Epidermal melanocyte (primary cell): ENCODE data around the gene PWP2.
"Not testable (repeated sequence)": the region's sequence is repeated elsewhere in the genome, so short reads cannot be mapped to it uniquely, and the experiment has no call there.

Experiments used
- DNase-seq: peaks from one replicate; pipeline ENCODE4 v3.0.0; 2011; ENCODE audit warnings: low spot score; ENCODE audit not compliant: insufficient read length

The PWP2 gene

DNA sequence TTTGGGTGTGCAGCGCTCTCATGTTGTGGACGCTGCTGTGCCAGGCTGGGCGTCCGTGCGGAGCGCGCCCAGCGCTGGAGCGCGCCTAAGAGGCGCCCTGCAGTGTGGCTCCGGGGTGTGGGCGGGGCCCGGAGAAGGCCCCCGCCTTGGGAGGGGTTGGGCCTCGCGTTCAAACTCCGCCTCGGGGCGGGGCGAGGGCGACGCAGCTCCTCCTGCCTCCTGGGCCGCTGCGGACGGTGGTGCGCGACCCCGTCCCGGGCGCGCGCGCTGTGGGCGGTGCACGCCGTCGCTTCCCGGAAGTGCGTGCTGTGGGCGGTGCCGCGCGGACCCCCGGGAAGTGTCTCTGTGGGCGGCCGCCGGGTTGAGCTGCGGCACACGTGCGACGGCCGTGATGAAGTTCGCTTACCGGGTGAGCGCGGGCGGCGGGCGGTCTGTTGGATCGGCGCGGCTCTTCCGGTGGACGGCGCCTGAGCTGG, at the start of gene PWP2:
Gene PWP2, plus strand, starts transcription at position 374 of the 476 bp plus-strand sequence. Its CDS starts 18 bp downstream, at position 392.
- not testable (repeated sequence) for DNase-seq

DNA sequence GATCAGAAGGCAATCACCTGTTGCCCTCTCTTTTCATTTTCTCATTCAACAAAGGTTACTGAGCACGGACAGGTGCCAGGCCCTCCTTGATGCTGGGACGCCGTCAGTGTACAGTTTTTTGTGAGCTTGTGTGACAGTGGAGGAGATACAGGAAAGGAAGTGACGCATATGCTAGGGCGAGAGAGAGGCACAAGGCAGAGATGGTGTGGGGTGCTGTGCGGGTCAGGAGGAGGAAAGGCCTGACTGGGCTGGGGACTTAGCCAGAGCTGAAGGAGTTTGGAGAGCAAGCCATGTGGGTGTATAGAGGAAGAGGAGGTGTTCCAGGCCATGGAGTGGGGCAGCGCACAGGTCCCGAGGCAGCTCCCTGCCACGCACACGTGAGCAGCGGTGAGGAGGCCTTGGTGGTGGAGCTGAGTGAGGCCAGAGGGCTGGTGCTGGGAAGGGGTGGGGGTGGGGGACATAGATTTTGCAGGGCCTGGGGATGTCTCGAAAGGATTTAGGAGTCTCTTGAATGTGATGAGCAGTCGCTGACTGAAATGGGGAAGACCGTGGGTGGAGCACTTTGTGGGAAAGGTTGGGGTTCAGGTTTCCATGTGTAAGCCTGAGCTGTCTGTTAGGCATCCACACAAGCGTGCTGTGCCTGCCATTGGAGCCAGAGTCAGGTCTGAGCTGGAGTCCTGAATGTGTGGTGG, 49.1 kb upstream of the PWP2 start:
- DNase-seq: no peak

DNA sequence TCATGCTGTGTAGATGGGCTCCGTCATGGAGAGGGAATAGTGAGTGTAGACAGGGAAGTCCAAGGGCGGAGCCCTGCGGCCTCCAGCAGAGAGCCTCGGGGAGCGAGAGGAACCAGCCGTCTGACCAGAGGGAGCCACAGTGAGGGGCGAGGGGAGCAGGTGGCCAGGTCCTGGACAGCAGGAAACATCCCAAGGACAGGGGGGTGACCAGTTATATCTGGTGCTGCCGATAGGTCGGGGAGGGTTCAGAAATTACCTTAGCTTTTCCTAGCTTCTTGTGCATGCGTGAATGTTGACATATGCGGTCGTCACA, 48.6 kb upstream of the PWP2 start:
- no peak for DNase-seq

DNA sequence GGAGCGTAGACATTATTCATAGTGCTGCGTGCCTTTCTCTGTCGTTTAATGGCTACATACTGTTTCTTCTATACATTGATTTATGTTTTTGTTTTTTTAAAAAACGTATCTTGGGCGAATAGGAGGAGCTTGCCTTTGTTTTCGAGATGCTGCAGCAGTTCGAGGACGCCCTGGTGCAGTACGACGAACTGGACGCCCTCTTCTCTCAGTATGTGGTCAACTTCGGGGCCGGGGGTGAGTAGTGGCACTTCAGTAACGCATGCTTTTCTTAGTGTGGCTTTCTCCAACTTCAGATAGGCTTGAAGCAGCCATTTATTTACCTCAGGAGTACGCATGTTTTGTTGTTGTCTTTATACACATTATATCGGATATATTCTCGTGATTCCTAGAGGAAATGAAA, 48.2 kb upstream of the PWP2 start:
- no peak for DNase-seq

- no peak for DNase-seq
These were observed 47.5 kb upstream of the PWP2 start for GRCh38 chr21:44059710-44060109.

GRCh38 chr21:44062380-44062779, 44.8 kb upstream of the PWP2 start:
- DNase-seq: no peak

- no peak for DNase-seq
These were observed 43.9 kb upstream of the PWP2 start for GRCh38 chr21:44063151-44063912.

DNA sequence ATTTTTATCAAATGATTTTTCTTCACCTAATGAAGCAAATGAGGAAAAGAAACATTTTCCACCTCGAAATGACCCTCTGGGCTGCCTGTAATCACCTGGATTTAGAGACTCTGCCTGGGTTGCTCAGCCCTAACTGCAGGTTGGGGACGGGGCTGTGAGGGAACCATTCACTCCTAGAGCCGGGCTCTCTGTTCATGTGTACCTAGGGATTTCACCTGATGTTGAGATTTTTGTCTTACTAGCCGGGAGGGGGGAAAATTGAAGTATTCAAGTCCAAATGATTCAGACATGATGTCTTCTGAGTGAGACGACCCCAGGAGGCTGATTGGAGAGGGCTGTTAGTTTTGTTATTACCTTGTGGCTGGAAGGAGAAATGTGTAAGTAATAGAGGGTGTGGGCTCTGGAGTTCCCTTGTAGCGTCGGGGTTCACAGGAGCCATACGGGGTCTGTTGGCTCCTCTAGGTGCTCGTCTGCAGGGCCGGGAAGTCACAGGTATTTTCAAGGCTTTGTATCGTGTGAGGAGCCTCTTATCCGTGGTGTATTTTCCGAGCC, 42.3 kb upstream of the PWP2 start:
- DNase-seq: no peak

- no peak for DNase-seq
These were observed 41.8 kb upstream of the PWP2 start for GRCh38 chr21:44065428-44065827.

DNA sequence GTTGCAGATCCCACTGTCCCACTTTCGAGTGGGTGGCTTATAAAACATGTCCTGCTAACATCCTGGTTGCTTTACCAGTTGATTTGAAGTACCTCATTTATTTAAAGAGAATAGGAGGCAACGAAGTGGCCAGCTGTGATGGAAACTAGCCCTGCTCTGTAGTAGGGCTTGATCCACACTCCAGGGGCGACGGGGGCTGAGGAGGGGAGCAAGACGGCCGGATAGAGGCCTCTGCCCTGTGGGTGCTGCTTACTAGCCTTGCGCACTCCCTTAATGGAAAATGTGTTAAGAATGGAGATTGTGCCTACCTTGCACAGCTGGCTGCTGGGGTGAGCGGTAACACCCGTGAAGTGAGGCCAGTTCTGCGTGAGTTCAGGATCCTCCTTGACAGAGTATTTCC, 41.1 kb upstream of the PWP2 start:
- no peak for DNase-seq

DNA sequence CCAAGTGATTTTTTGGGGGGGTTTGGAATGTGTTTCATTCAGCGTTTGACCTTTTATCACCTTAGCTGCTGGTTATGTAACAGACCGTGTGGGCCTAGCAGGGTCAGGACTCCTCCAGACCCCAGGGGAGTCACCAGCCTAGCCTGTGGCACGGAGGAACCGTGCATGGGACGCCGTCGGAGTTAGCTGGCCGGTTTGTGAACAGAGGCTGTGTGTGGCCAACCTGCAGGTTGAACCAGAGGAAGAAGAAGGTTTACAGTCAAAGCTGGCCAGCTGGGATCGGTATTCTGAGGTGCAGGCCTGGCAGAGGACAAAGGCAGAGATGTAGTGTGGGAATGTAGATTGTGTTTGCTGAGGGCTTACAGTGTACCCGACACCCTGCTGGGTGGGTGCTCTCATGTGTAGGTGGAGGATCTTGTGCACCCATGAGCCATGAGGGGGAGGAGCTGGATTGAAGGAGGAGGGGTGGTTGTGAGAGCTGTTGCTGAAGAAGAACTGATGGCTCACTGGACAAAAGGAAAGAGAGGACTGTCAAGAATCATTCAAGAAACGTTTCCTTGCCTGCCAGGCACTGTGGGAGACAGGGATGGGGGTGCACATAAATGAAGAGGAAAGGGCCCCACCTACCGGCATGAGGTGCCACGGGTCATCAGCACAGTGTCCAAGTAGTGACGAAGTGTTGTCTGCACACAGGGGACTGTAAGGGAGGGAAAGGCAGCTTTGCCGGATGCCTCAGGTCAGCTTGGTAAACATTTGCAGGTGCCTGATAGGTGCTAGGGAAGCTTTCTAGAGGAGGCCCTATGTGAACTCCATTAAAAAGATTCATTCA, 40.0 kb upstream of the PWP2 start:
- no peak for DNase-seq

- DNase-seq: no peak
These were observed 36.8 kb upstream of the PWP2 start for GRCh38 chr21:44070391-44070790.

DNA sequence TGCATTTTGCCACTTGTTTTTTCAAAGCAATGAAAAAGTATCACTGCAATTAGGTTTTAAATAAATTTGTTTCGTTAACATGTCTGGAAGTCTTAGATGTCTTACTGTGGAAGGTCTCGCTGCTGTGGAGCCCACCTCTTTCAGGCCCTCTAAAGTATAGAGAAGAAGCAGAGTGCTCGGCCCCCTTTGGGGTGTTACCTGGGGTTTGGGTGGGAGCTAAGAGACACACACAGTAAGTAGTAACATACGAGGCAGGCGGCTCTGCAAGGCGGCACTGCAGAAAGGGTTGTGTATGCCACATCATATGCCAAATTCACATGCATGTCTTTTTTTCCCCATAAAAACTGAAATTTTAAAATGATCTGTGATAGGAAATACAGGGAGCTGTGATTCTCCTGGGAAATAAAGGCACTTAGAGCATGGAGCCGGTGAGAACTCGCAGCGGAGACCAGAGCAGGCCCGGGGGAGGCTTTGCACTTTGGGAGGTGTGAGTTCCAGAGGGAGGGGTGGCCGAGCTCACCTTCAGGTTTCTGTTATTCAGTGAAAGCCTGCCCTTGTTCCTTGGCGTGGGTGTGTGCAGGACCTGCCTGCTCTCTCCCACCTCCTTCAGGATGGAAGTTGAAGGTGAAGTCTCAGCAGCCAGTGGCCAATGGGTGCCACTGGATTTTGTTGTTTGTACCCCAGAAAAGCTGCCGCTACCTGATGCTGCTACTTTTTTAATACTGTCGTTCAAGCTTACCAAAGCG, 35.7 kb upstream of the PWP2 start:
- no peak for DNase-seq

DNA sequence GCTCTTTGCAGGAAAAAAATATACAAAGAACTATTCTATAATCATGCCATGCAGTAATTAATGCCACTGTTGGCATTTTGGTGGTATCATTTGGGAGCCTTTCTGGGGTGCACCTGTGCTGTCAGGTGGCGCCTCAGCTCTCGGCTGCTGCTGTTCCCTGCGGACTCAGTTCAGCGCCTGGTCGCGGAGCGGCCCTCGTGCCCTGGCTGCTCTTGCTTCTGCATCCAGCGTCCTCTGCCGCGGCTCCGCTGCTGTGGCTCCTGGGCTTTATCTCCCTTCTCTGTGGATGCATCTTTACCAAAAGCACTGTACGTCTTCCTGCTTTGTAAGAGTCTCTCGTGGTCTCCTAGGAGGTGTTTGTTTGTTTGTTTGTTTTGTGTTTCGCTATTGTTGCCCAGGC, 35.1 kb upstream of the PWP2 start:
- DNase-seq: no peak

DNA sequence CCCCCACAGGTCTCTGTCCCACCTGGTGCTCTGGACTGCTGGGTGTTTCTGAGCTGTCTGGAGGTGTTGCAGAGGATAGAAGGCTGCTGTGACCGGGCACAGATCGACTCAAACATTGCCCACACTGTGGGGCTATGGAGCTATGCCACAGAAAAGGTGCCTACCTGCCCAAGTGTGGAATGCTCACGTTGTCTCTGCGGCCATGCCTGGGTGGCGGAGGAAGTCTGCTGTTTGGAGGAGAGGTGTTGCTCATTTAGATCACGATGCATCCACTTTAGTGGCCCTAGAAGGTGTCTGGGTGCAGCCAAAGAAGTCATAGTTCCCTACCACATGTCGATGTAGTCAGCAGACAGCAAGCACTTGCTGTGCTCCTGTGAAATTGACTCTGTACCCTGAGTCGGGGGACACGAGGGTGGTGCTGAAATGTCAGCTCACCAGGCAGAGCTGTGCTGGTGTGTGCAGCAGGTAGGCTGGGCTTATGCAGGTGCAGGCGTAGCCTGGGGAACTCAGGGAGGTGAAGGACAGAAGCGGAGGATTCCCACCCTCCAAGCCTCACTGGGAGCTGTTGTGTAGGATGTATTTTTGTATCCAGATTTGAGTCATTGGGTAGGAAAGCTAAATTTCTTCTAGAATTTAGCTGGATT, 32.8 kb upstream of the PWP2 start:
- no peak for DNase-seq

DNA sequence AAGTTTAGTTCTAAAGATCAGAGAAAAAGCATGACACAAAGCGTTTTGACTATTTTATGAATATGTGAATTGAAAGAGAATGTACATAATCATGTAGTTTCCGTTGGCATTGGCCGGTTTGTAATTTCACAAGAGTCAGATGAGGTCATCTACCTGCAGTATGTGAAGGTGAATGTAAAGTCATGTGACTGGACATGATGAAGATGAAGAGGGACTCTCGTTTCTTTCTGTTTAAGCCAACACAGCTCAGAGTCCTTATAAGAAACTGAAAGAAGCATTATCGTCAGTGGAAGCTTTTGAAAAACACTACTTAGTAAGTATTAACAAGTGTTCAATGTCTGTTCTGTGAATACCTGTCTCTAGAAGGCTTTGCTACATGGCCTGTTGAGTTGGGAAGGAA, 30.9 kb upstream of the PWP2 start:
- DNase-seq: no peak

- DNase-seq: no peak
These were observed 28.7 kb upstream of the PWP2 start for GRCh38 chr21:44078411-44078981.

DNA sequence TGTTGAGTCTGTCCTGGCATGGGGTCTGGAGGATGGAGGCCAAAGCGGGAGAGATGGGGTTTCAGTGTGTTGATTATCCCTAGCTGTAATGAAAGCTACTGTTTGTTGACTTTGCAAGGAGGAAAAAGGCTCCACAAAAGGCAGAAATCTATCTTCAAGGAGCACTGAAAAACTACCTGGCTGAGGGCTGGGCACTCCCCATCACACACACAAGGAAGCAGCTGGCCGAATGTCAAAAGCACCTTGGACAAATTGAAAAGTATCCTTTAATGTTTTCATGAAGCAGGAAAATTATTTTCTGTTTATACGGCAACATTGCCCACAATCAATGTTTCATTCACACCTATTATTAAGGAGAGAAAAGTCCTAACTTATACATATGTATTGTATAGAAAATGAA, 27.8 kb upstream of the PWP2 start:
- no peak for DNase-seq

- DNase-seq: no peak
These were observed 27.4 kb upstream of the PWP2 start for GRCh38 chr21:44079846-44080245.
